Skeletal muscle satellite cell (primary cell): ENCODE data around the gene CLEC2B.

Experiments used
- H3K27me3 ChIP-seq: 2 replicates; pipeline ENCODE4 v1.7.0; 2013; ENCODE audit warnings: low read length; ENCODE audit not compliant: control insufficient read depth, insufficient read depth
- H3K36me3 ChIP-seq: 2 replicates; pipeline ENCODE4 v1.7.0; 2013; ENCODE audit warnings: mild to moderate bottlenecking, control low read depth, low read length; ENCODE audit not compliant: insufficient read depth
- H3K4me1 ChIP-seq: 2 replicates; pipeline ENCODE4 v1.7.0; 2013; ENCODE audit warnings: low read length; ENCODE audit not compliant: control insufficient read depth, insufficient read depth
- H3K4me2 ChIP-seq: 2 replicates; pipeline ENCODE4 v1.7.0; 2013; ENCODE audit warnings: mild to moderate bottlenecking, low read length
- H3K4me3 ChIP-seq: 2 replicates; pipeline ENCODE4 v1.7.0; 2013; ENCODE audit warnings: low read length
- H3K9ac ChIP-seq: 2 replicates; pipeline ENCODE4 v1.7.0; 2013; ENCODE audit warnings: mild to moderate bottlenecking, low read depth, low read length, moderate library complexity
- H3K9me3 ChIP-seq: replicated peaks from 2 replicates; pipeline ENCODE4 v1.7.0; 2013; ENCODE audit warnings: mild to moderate bottlenecking, control low read depth, low read length

CLEC2B gene

DNA sequence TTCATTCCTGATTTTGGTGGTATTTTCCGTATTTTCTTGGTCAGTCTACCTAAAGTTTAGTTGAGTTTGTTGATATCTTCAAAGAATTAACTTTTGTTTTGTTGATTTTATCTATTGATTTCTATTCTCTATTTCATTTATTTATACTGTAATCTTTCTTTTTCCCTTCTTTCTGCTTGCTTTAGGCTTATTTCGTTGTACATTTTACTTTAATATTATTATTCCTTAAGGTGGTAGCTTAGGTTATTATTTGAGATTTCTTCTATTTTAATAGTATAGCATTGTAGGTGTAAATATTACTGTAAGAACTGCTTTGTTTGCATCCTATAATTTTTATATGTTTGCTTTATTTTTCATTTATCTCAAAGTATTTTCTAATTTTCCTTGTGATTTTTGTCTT is 63.3 kb downstream of the CLEC2B start:
- no peaks in the 10 kb centered on the region for H3K27me3 ChIP-seq
- H3K4me1 ChIP-seq, result no peaks in the 10 kb centered on the region
- no peaks in the 10 kb centered on the region for H3K9me3 ChIP-seq
- no peak overlapping the region for H3K9ac ChIP-seq
- H3K4me3 ChIP-seq, result no peak overlapping the region
- no peak overlapping the region for H3K4me2 ChIP-seq
- H3K36me3 ChIP-seq, result no peaks in the 10 kb centered on the region
